OCI-LY7 (cell line): ENCODE data around the gene ATG2A. TPM values are rescaled to one million over a fixed set of nuclear protein-coding genes. Genes with fewer than 3 reads are reported as not detected.

Experiments used
- BruUV-seq: library from RNA; stranded (reverse); fragments of 400-500 nt; replicated peaks from 2 replicates; lab custom pipeline; 2021; lab: Mats Ljungman, UMichigan
- CTCF ChIA-PET: fragments of 300-600 bp; sonication (Branson Sonifier 250); formaldehyde crosslinking; loops from one replicate; lab custom pipeline; 2022; ENCODE audit warnings: antibody characterized with exemption; ENCODE audit not compliant: unreplicated experiment; lab: Charles Lee
- POLR2A ChIA-PET: fragments of 300-600 bp; sonication (Branson Sonifier 250); formaldehyde crosslinking; loops from one replicate; lab custom pipeline; 2022; ENCODE audit warnings: antibody characterized with exemption; lab: Charles Lee
- DNase-seq: peaks from one replicate; pipeline ENCODE4 v3.0.0-alpha.2; 2015; ENCODE audit warnings: low spot score
- H2AFZ ChIP-seq: fragments of 200-600 bp; sonication (generic), shearing (Covaris generic); 2 replicates; pipeline ENCODE4 v1.6.1; 2014; ENCODE audit warnings: mild to moderate bottlenecking, antibody characterized with exemption, low read length, moderate library complexity
- H3K27ac ChIP-seq: fragments of 200-600 bp; sonication (generic); 2 replicates; pipeline ENCODE4 v1.5.1; 2014; ENCODE audit warnings: mixed run types, low read depth, mild to moderate bottlenecking, moderate library complexity, low read length, inconsistent platforms; ENCODE audit not compliant: poor library complexity, severe bottlenecking
- H3K36me3 ChIP-seq: fragments of 200-600 bp; sonication (generic); 2 replicates; pipeline ENCODE4 v1.6.1; 2014; ENCODE audit warnings: mild to moderate bottlenecking, antibody characterized with exemption, low read length, moderate library complexity, mixed read lengths; ENCODE audit not compliant: insufficient read depth
- H3K4me1 ChIP-seq: fragments of 200-600 bp; sonication (generic); 2 replicates; pipeline ENCODE4 v1.5.1; 2014; ENCODE audit warnings: mild to moderate bottlenecking, low read length; ENCODE audit not compliant: insufficient read depth, poor library complexity, severe bottlenecking
- H3K4me2 ChIP-seq: fragments of 200-600 bp; sonication (generic); 2 replicates; pipeline ENCODE4 v1.6.1; 2014; ENCODE audit warnings: mild to moderate bottlenecking, low read length
- H3K4me3 ChIP-seq: fragments of 200-600 bp; sonication (generic); 2 replicates; pipeline ENCODE4 v1.5.1; 2014; ENCODE audit warnings: mild to moderate bottlenecking, low read depth, low read length; ENCODE audit not compliant: poor library complexity, severe bottlenecking
- H3K79me2 ChIP-seq: fragments of 200-600 bp; sonication (generic); 2 replicates; pipeline ENCODE4 v1.6.1; 2016; ENCODE audit warnings: low read depth, mild to moderate bottlenecking, low read length, moderate library complexity, mixed read lengths; ENCODE audit not compliant: insufficient read depth
- H3K9me2 ChIP-seq: fragments of 200-600 bp; sonication (generic); 2 replicates; pipeline ENCODE4 v1.6.1; 2016; ENCODE audit warnings: mild to moderate bottlenecking, low read length, mixed read lengths; ENCODE audit not compliant: insufficient read depth
- H3K9me3 ChIP-seq: fragments of 200-600 bp; sonication (generic); 2 replicates; pipeline ENCODE4 v1.6.1; 2014; ENCODE audit warnings: mild to moderate bottlenecking, mixed run types, low read length, mixed read lengths
- H4K20me1 ChIP-seq: fragments of 200-600 bp; sonication (generic); 2 replicates; pipeline ENCODE4 v1.6.1; 2014; ENCODE audit warnings: mild to moderate bottlenecking, antibody characterized with exemption, low read length, moderate library complexity, mixed read lengths; ENCODE audit not compliant: insufficient read depth
- CTCF ChIP-seq: fragments of 200-600 bp; sonication (generic); conservative IDR thresholded peaks from 2 replicates; pipeline ENCODE4 v1.5.1; 2014; ENCODE audit warnings: mild to moderate bottlenecking, antibody characterized with exemption, low read length, moderate library complexity, mixed read lengths
- EZH2phosphoT487 ChIP-seq: fragments of 200-600 bp; sonication (generic); IDR thresholded peaks from 2 replicates; pipeline ENCODE4 v1.6.1; 2018; ENCODE audit warnings: low read depth, borderline replicate concordance, mild to moderate bottlenecking, mixed run types, antibody characterized with exemption, low read length, moderate library complexity, mixed read lengths
- intact Hi-C: fragments of 100-400 bp; cut with micrococcal nuclease; formaldehyde crosslinking; loops from one replicate; pipeline ENCODE4 v1.10.0; 2022; ENCODE audit not compliant: unreplicated experiment
- total RNA-seq, 2 experiments: library from RNA; depleted of rRNA in 1 of 2; stranded (reverse); fragments of >200 nt in 1 of 2; shearing (Covaris generic) in 1 of 2; gene quantifications; 2 replicates each; pipeline ENCODE4 v1.2.3, GENCODE V29; 2014 to 2022

ATG2A gene
- total RNA-seq, 2 experiments from 2014 or later: 18.1 to 28.2 TPM

DNA sequence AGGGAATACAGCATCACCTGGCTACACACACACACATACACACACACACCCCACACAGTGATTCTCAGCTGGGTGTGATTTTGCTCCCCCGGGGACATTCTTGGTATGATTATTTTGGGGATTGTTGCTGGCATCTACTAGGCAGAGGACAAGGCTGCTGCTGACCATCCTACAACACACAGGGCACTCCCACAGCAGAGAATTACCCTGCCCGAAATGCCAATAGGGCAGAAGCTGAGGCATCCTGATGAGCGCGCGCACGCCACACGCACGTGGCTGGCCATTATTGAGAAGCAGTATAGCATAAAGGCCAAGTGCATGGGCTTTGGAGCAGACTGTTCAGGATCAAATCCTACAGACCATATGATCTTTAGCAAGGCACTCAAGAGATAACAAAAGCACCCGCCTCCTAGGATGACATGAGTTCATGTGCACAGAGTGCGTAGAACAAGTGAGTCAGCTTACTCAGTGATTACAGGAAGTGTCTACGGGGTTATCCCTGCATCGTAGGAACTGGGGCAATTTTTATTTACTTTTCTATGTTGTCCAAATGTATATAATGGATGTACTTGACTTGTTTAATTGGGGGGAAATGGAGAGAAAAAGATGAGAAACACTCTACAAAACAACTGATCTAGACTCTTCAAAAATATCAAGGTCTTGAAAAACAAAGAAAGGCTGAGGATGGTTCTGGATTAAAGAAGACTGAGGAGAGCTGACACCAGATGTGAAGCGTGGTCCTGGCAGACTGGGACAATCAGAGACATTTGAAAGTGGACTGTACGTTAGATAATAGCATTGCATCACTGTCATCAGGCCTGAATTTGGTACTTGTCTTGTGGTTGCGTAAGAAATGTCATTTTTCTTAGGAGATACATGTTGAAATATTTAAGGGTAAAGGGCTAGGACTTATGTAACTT is 31.4 kb downstream of the ATG2A start:
- POLR2A ChIA-PET: interaction anchor here (0.9 to 1.0 kb wide), 3 partner anchors 17 to 38 kb away, joined by 3 to 4 read pairs (median 4); no protein-coding TSS in a partner anchor
- CTCF ChIA-PET: interaction anchor here (2.4 kb wide), 1 partner anchor 37 kb away, joined by 9 read pairs; no protein-coding TSS in a partner anchor
- no peak for DNase-seq

GRCh38 chr11:64884019-64884418 is 33.0 kb downstream of the ATG2A start:
- intact Hi-C loops: no loop called here
- peak overlapping the region; percentile 80 for H3K27ac ChIP-seq
- no peak for TF ChIP-seq CTCF

More for the DNA sequence above, 31.4 kb downstream of the ATG2A start:
- no peaks in the 10 kb centered on the region for H3K9me3 ChIP-seq
- H3K27ac ChIP-seq: peak overlapping the region; percentile 2
- no peak for TF ChIP-seq CTCF
- TF ChIP-seq EZH2phosphoT487: no peak
- H3K4me1 ChIP-seq: peaks cover 63% of the 10 kb centered on the region
- peak overlapping the region; percentile 18; the same call in 1 of the 2 replicates for H2AFZ ChIP-seq
- intact Hi-C loops: no loop called here
- H3K4me3 ChIP-seq: no peak overlapping the region
- H3K9me2 ChIP-seq: no peaks in the 10 kb centered on the region
- H3K4me2 ChIP-seq: no peak overlapping the region
- no peaks in the 10 kb centered on the region for H3K79me2 ChIP-seq
- no peaks in the 10 kb centered on the region for H3K36me3 ChIP-seq
- no peaks in the 10 kb centered on the region for H4K20me1 ChIP-seq
- no TSS peak for BruUV-seq

More at GRCh38 chr11:64884019-64884418, 33.0 kb downstream of the ATG2A start:
- Histone ChIP-seq H3K4me2 (peak overlapping the region; percentile 46), H3K4me1 (peaks cover 75% of the 10 kb centered on the region), H4K20me1 (no peaks in the 10 kb centered on the region), H3K9me2 (no peaks in the 10 kb centered on the region), H3K36me3 (no peaks in the 10 kb centered on the region), H3K4me3 (no peak overlapping the region), H3K9me3 (no peaks in the 10 kb centered on the region), H3K79me2 (peaks cover 9% of the 10 kb centered on the region; the same call in 1 of the 2 replicates), H2AFZ (peak overlapping the region; percentile 17; the same call in 1 of the 2 replicates)
- no peak for DNase-seq
- CTCF ChIA-PET: interaction anchor here (1.0 to 2.4 kb wide), 4 partner anchors 8 to 36 kb away, joined by 3 to 9 read pairs (median 4); no protein-coding TSS in a partner anchor
- POLR2A ChIA-PET: interaction anchor here (1.0 to 1.2 kb wide), 2 partner anchors 18 to 36 kb away, joined by 3 to 4 read pairs; no protein-coding TSS in a partner anchor
- BruUV-seq: no TSS peak
